GM19372 (cell line): ENCODE measurements around the gene GRIN1.

Source experiments
- ATAC-seq: cut with Tn5 transposase; IDR thresholded peaks from one replicate; pipeline ENCODE4 v1.9.1; 2021; ENCODE audit warnings: mild to moderate bottlenecking, low read depth, moderate library complexity; ENCODE audit not compliant: unreplicated experiment

GRIN1 gene

DNA sequence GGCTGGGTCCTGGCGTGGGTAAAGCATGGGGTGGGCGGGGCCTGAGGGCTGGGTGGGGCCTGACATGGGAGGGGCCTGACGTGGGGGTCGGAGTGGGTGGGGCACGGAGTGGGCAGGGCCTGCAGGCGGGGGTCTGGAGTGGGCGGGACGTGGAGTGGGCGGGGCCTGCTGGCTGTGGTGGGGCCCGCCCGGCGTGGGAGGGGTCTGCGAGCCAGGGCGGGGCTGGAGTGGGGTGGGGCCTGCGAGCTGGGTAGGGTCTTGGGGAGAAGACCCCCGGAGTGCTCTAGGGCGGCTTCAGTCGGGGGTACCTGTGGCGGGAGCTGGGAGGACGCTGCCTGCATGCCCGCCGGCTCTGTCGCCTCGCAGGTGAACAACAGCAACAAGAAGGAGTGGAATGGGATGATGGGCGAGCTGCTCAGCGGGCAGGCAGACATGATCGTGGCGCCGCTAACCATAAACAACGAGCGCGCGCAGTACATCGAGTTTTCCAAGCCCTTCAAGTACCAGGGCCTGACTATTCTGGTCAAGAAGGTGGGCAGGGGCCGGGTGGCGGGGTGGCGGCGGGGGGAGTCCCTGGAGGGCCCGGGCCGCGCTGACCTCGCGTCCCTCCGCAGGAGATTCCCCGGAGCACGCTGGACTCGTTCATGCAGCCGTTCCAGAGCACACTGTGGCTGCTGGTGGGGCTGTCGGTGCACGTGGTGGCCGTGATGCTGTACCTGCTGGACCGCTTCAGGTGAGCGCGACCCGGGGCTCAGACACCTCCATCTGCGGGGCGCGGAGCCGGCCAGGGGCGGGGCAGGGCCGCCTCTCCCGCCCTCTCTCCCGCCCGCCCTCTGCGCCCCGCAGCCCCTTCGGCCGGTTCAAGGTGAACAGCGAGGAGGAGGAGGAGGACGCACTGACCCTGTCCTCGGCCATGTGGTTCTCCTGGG lies 22.9 kb downstream of the GRIN1 start:
- no peak for ATAC-seq

- no peak for ATAC-seq
Measured at GRCh38 chr9:137162505-137163364, 23.8 kb downstream of the GRIN1 start.

DNA sequence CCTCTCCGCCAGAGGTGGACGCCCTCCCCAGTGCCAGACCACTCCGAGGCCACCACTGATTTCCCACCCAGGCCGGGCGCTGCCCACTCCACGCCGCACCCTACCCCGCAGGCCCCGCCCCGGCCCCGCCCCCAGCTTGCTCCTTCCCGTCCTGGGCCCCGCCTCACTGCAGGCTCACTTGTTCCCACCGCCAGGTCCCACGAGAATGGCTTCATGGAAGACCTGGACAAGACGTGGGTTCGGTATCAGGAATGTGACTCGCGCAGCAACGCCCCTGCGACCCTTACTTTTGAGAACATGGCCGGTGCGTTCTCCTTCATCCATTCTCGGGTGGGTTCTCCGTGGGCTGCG lies 24.4 kb downstream of the GRIN1 start:
- ATAC-seq, result no peak

GRCh38 chr9:137163805-137164204 lies 24.9 kb downstream of the GRIN1 start:
- ATAC-seq, result no peak

GRCh38 chr9:137164370-137165249 lies 25.7 kb downstream of the GRIN1 start:
- no peak for ATAC-seq

DNA sequence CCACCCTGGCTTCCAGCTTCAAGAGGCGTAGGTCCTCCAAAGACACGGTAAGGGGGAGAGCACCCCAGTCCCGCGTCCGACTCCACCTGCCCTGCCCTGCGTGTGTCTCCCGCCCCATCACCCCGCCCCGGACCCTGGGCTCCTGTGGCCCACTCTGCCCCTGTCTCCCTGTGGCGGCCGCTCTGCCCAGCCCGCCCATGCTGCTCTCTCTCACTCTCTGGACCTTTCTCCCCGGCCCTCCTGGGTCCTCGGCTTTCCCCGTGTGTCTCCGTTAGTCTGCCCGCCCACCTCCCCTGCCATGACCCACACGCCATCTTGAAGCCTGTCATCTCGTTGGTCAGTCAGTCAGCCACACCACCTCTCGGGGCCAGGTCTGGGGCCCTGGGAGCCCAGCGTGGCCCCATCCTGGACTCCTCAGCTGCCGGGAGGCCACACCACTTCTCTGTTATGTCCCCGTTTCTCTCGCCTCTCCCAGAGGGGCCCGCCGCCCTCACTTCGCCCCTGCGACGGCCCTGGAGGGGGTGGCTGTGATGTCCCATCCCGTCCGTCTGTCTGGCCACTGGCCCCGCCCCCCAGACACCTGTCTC lies 26.4 kb downstream of the GRIN1 start:
- ATAC-seq, result no peak

DNA sequence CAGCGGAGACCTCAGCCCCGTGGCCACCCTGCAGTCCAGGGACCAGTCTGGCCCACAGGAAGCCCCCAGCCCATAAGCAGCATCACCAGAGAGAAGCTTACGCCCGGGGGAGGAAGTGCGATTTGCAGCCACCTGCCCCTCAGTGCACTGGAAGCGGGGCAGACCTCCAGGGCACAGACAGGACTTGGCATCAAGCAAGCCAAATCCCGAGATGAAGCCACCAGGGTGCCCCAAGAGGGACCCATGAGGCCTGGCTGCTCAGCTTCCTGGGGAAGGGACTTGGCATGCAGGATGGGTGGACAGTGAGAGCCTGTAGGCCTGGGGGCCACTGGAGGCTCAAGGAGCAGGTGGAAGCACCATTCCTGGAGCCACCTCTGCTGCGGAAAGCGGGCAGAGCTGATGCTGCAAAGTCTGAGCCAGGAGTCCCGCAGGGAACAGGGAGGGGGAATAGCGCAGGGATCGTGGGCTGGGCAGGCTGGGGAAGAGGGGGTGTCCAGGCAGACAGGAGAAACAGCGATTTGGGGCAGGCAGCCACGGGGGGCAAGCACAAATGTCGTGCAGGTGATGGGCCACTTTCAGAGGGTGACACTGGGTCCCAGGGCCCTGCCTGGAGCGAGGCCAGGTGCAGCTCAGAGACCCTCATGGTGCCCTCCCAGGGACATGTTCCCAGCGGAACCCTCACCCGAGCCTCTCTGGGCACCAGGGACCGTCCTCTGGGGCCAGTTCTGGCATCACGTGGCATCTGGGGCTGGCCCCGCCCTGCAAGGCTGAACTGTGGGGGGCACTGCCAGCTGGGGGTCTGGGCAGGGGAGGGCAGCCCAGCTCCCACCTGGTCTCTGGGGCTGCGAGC lies 27.7 kb downstream of the GRIN1 start:
- no peak for ATAC-seq

- ATAC-seq, result no peak
Measured at GRCh38 chr9:137167277-137167746, 28.4 kb downstream of the GRIN1 start.

- no peak for ATAC-seq
Measured at GRCh38 chr9:137167747-137168572, 29.0 kb downstream of the GRIN1 start.

DNA sequence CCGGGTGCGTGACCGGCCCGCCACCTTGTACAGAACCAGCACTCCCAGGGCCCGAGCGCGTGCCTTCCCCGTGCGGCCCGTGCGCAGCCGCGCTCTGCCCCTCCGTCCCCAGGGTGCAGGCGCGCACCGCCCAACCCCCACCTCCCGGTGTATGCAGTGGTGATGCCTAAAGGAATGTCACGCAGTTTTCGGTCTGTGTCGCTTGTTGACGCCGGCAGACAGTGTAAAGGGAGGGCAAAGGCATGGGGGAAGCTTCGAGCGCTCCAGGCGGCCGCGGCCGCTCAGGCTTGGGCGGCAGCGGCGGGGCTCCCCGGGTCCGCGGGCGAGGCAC lies 29.6 kb downstream of the GRIN1 start:
- ATAC-seq, result no peak

- no peak for ATAC-seq
Measured at GRCh38 chr9:137168904-137169856, 30.2 kb downstream of the GRIN1 start.

- no peak for ATAC-seq
Measured at GRCh38 chr9:137169896-137170358, 31.0 kb downstream of the GRIN1 start, which contains the start of gene LRRC26. Gene LRRC26, minus strand, starts transcription at chr9:137170051. Its CDS starts 108 bp downstream, at chr9:137169943.

GRCh38 chr9:137170486-137171148 lies 31.7 kb downstream of the GRIN1 start:
- ATAC-seq, result no peak

GRCh38 chr9:137171149-137171900 lies 32.4 kb downstream of the GRIN1 start:
- no peak for ATAC-seq

GRCh38 chr9:137172901-137173795 lies 34.2 kb downstream of the GRIN1 start:
- no peak for ATAC-seq
